ENCODE data around the gene RTF1.
A peak's percentile ranks its signal among the peaks of the same experiment; 100 is the strongest.

The RTF1 gene

GRCh38 chr15:41503669-41504010 is 86.7 kb downstream of the RTF1 start:
- Histone ChIP-seq H3K9me3 (ENCODE audit: control insufficient read depth in 2 of 2, low read length in 2 of 2) (no peaks in the 10 kb centered on the region), H3K4me1 (ENCODE audit: control insufficient read depth in 2 of 2, insufficient read depth in 2 of 2, low read length in 2 of 2) (peaks cover 9 to 14% of the 10 kb centered on the region in 2 donors), H3K9ac (ENCODE audit: low read depth in 1 of 2, low read length in 2 of 2) (no peak overlapping the region), H3K27ac (ENCODE audit: low read depth in 2 of 2, low read length in 2 of 2) (no peak overlapping the region), H3K27me3 (ENCODE audit: control insufficient read depth in 2 of 2, insufficient read depth in 2 of 2, low read length in 2 of 2) (peaks cover 7 to 9% of the 10 kb centered on the region in 2 donors), H3K4me3 (ENCODE audit: low read length in 2 of 2) (no peak overlapping the region), H3K36me3 (ENCODE audit: control insufficient read depth in 2 of 2, insufficient read depth in 2 of 2, low read length in 2 of 2) (peaks cover 6 to 11% of the 10 kb centered on the region in 2 donors)

GRCh38 chr15:41504751-41505492 is 88.0 kb downstream of the RTF1 start:
- Histone ChIP-seq H3K27me3 (ENCODE audit: control insufficient read depth in 2 of 2, insufficient read depth in 2 of 2, low read length in 2 of 2) (peaks cover 7% of the 10 kb centered on the region in 2 donors), H3K27ac (ENCODE audit: low read depth in 2 of 2, low read length in 2 of 2) (no peak overlapping the region), H3K4me1 (ENCODE audit: control insufficient read depth in 2 of 2, insufficient read depth in 2 of 2, low read length in 2 of 2) (peaks cover 13 to 17% of the 10 kb centered on the region in 2 donors), H3K9me3 (ENCODE audit: control insufficient read depth in 2 of 2, low read length in 2 of 2) (no peaks in the 10 kb centered on the region), H3K4me3 (ENCODE audit: low read length in 2 of 2) (no peak overlapping the region), H3K36me3 (ENCODE audit: control insufficient read depth in 2 of 2, insufficient read depth in 2 of 2, low read length in 2 of 2) (peaks cover 6 to 11% of the 10 kb centered on the region in 2 donors), H3K9ac (ENCODE audit: low read depth in 1 of 2, low read length in 2 of 2) (no peak overlapping the region)

GRCh38 chr15:41505776-41506175 is 88.9 kb downstream of the RTF1 start:
- peaks cover 13 to 17% of the 10 kb centered on the region in 2 donors for H3K4me1 ChIP-seq (ENCODE audit: control insufficient read depth in 2 of 2, insufficient read depth in 2 of 2, low read length in 2 of 2)

GRCh38 chr15:41506796-41507341 is 90.0 kb downstream of the RTF1 start:
- peak overlapping the region in 1 of 2 donors; percentile 19 for H3K9ac ChIP-seq (ENCODE audit: low read depth in 1 of 2, low read length in 2 of 2)
- peaks cover under 1 to 2% of the 10 kb centered on the region in 2 donors for H3K27me3 ChIP-seq (ENCODE audit: control insufficient read depth in 2 of 2, insufficient read depth in 2 of 2, low read length in 2 of 2)
- peaks cover 10 to 17% of the 10 kb centered on the region in 2 donors for H3K4me1 ChIP-seq (ENCODE audit: control insufficient read depth in 2 of 2, insufficient read depth in 2 of 2, low read length in 2 of 2)
- H3K36me3 ChIP-seq (ENCODE audit: control insufficient read depth in 2 of 2, insufficient read depth in 2 of 2, low read length in 2 of 2): peaks cover 6 to 8% of the 10 kb centered on the region in 2 donors
- H3K4me3 ChIP-seq (ENCODE audit: low read length in 2 of 2): no peak overlapping the region
- peak overlapping the region; percentile 56 to 69 for H3K27ac ChIP-seq (ENCODE audit: low read depth in 2 of 2, low read length in 2 of 2)
- H3K9me3 ChIP-seq (ENCODE audit: control insufficient read depth in 2 of 2, low read length in 2 of 2): no peaks in the 10 kb centered on the region

More at GRCh38 chr15:41505776-41506175, 88.9 kb downstream of the RTF1 start:
- Histone ChIP-seq H3K9ac (ENCODE audit: low read depth in 1 of 2, low read length in 2 of 2) (no peak overlapping the region), H3K27ac (ENCODE audit: low read depth in 2 of 2, low read length in 2 of 2) (no peak overlapping the region), H3K36me3 (ENCODE audit: control insufficient read depth in 2 of 2, insufficient read depth in 2 of 2, low read length in 2 of 2) (peaks cover 6 to 11% of the 10 kb centered on the region in 2 donors), H3K4me3 (ENCODE audit: low read length in 2 of 2) (no peak overlapping the region), H3K27me3 (ENCODE audit: control insufficient read depth in 2 of 2, insufficient read depth in 2 of 2, low read length in 2 of 2) (peaks cover 4 to 7% of the 10 kb centered on the region in 2 donors), H3K9me3 (ENCODE audit: control insufficient read depth in 2 of 2, low read length in 2 of 2) (no peaks in the 10 kb centered on the region)

- peaks cover 17 to 26% of the 10 kb centered on the region in 2 donors for H3K4me1 ChIP-seq (ENCODE audit: control insufficient read depth in 2 of 2, insufficient read depth in 2 of 2, low read length in 2 of 2)
- H3K27ac ChIP-seq (ENCODE audit: low read depth in 2 of 2, low read length in 2 of 2): peak overlapping the region; percentile 56 to 69
- peaks cover 2% of the 10 kb centered on the region in 2 donors for H3K36me3 ChIP-seq (ENCODE audit: control insufficient read depth in 2 of 2, insufficient read depth in 2 of 2, low read length in 2 of 2)
- H3K9ac ChIP-seq (ENCODE audit: low read depth in 1 of 2, low read length in 2 of 2): peak overlapping the region in 1 of 2 donors; percentile 19
- H3K9me3 ChIP-seq (ENCODE audit: control insufficient read depth in 2 of 2, low read length in 2 of 2): no peaks in the 10 kb centered on the region
- peaks cover 7 to 8% of the 10 kb centered on the region in 2 donors for H3K27me3 ChIP-seq (ENCODE audit: control insufficient read depth in 2 of 2, insufficient read depth in 2 of 2, low read length in 2 of 2)
- peak overlapping the region in 1 of 2 donors; percentile 7 for H3K4me3 ChIP-seq (ENCODE audit: low read length in 2 of 2)
These were observed 91.0 kb downstream of the RTF1 start for GRCh38 chr15:41507820-41508290.

- Histone ChIP-seq H3K9me3 (ENCODE audit: control insufficient read depth in 2 of 2, low read length in 2 of 2) (no peaks in the 10 kb centered on the region), H3K4me3 (ENCODE audit: low read length in 2 of 2) (peak overlapping the region in 1 of 2 donors; percentile 62), H3K4me1 (ENCODE audit: control insufficient read depth in 2 of 2, insufficient read depth in 2 of 2, low read length in 2 of 2) (peaks cover 28 to 35% of the 10 kb centered on the region in 2 donors), H3K27me3 (ENCODE audit: control insufficient read depth in 2 of 2, insufficient read depth in 2 of 2, low read length in 2 of 2) (peaks cover 7 to 9% of the 10 kb centered on the region in 2 donors), H3K36me3 (ENCODE audit: control insufficient read depth in 2 of 2, insufficient read depth in 2 of 2, low read length in 2 of 2) (no peaks in the 10 kb centered on the region), H3K9ac (ENCODE audit: low read depth in 1 of 2, low read length in 2 of 2) (peak overlapping the region in 1 of 2 donors; percentile 74), H3K27ac (ENCODE audit: low read depth in 2 of 2, low read length in 2 of 2) (no peak overlapping the region)
These were observed 93.8 kb downstream of the RTF1 start for GRCh38 chr15:41510728-41511127.

- Histone ChIP-seq H3K9ac (ENCODE audit: low read depth in 1 of 2, low read length in 2 of 2) (peak overlapping the region in 1 of 2 donors; percentile 74), H3K27me3 (ENCODE audit: control insufficient read depth in 2 of 2, insufficient read depth in 2 of 2, low read length in 2 of 2) (peaks cover 7 to 9% of the 10 kb centered on the region in 2 donors), H3K4me3 (ENCODE audit: low read length in 2 of 2) (peak overlapping the region; percentile 41 to 62), H3K36me3 (ENCODE audit: control insufficient read depth in 2 of 2, insufficient read depth in 2 of 2, low read length in 2 of 2) (no peaks in the 10 kb centered on the region), H3K9me3 (ENCODE audit: control insufficient read depth in 2 of 2, low read length in 2 of 2) (no peaks in the 10 kb centered on the region), H3K27ac (ENCODE audit: low read depth in 2 of 2, low read length in 2 of 2) (peak overlapping the region in 1 of 2 donors; percentile 63), H3K4me1 (ENCODE audit: control insufficient read depth in 2 of 2, insufficient read depth in 2 of 2, low read length in 2 of 2) (peaks cover 28 to 35% of the 10 kb centered on the region in 2 donors)
These were observed 94.5 kb downstream of the RTF1 start for GRCh38 chr15:41511331-41511898.

- Histone ChIP-seq H3K9me3 (ENCODE audit: control insufficient read depth in 2 of 2, low read length in 2 of 2) (no peaks in the 10 kb centered on the region), H3K27me3 (ENCODE audit: control insufficient read depth in 2 of 2, insufficient read depth in 2 of 2, low read length in 2 of 2) (peaks cover 7 to 9% of the 10 kb centered on the region in 2 donors), H3K9ac (ENCODE audit: low read depth in 1 of 2, low read length in 2 of 2) (peak overlapping the region; percentile 32 to 74), H3K4me3 (ENCODE audit: low read length in 2 of 2) (peak overlapping the region; percentile 62 to 65), H3K4me1 (ENCODE audit: control insufficient read depth in 2 of 2, insufficient read depth in 2 of 2, low read length in 2 of 2) (peaks cover 28 to 35% of the 10 kb centered on the region in 2 donors), H3K27ac (ENCODE audit: low read depth in 2 of 2, low read length in 2 of 2) (peak overlapping the region in 1 of 2 donors; percentile 29), H3K36me3 (ENCODE audit: control insufficient read depth in 2 of 2, insufficient read depth in 2 of 2, low read length in 2 of 2) (no peaks in the 10 kb centered on the region)
These were observed 95.0 kb downstream of the RTF1 start for GRCh38 chr15:41511899-41512369.

- H3K27me3 ChIP-seq (ENCODE audit: control insufficient read depth in 2 of 2, insufficient read depth in 2 of 2, low read length in 2 of 2): peaks cover 7 to 9% of the 10 kb centered on the region in 2 donors
- no peaks in the 10 kb centered on the region for H3K9me3 ChIP-seq (ENCODE audit: control insufficient read depth in 2 of 2, low read length in 2 of 2)
- H3K9ac ChIP-seq (ENCODE audit: low read depth in 1 of 2, low read length in 2 of 2): peak overlapping the region; percentile 32 to 74
- peaks cover 3 to 4% of the 10 kb centered on the region in 2 donors for H3K36me3 ChIP-seq (ENCODE audit: control insufficient read depth in 2 of 2, insufficient read depth in 2 of 2, low read length in 2 of 2)
- peak overlapping the region; percentile 23 to 29 for H3K27ac ChIP-seq (ENCODE audit: low read depth in 2 of 2, low read length in 2 of 2)
- H3K4me1 ChIP-seq (ENCODE audit: control insufficient read depth in 2 of 2, insufficient read depth in 2 of 2, low read length in 2 of 2): peaks cover 25 to 29% of the 10 kb centered on the region in 2 donors
- peak overlapping the region; percentile 62 to 65 for H3K4me3 ChIP-seq (ENCODE audit: low read length in 2 of 2)
These were observed 95.6 kb downstream of the RTF1 start for GRCh38 chr15:41512512-41512939.
